Calu3 (cell line): ENCODE data around the gene ACTC1. TPM values are rescaled to one million over a fixed set of nuclear protein-coding genes. Genes with fewer than 3 reads are reported as not detected.

Experiments
- BruUV-seq: library from RNA; stranded (reverse); fragments of 400-500 nt; replicated peaks from 2 replicates; lab custom pipeline; 2021; lab: Mats Ljungman, UMichigan
- CTCF ChIA-PET: fragments of 300-600 bp; sonication (Branson Sonifier 250); formaldehyde crosslinking; loops from one replicate; lab custom pipeline; 2022; ENCODE audit warnings: antibody characterized with exemption; lab: Charles Lee
- DNase-seq: peaks from one replicate; pipeline ENCODE4 v3.0.0; 2022
- H3K27ac Mint-ChIP-seq: one replicate; pipeline ENCODE4 v1.8.0; 2022; ENCODE audit warnings: mixed read lengths; ENCODE audit not compliant: unreplicated experiment
- H3K27me3 Mint-ChIP-seq: one replicate; pipeline ENCODE4 v1.8.0; 2022; ENCODE audit warnings: mixed read lengths; ENCODE audit not compliant: unreplicated experiment
- H3K36me3 Mint-ChIP-seq: one replicate; pipeline ENCODE4 v1.8.0; 2022; ENCODE audit warnings: mild to moderate bottlenecking, moderate library complexity, mixed read lengths; ENCODE audit not compliant: insufficient read depth, unreplicated experiment
- H3K4me1 Mint-ChIP-seq: one replicate; pipeline ENCODE4 v1.8.0; 2022; ENCODE audit warnings: mild to moderate bottlenecking, low read depth, mixed read lengths; ENCODE audit not compliant: unreplicated experiment
- H3K4me3 Mint-ChIP-seq: one replicate; pipeline ENCODE4 v1.8.0; 2022; ENCODE audit warnings: mild to moderate bottlenecking, low read depth, moderate library complexity, mixed read lengths; ENCODE audit not compliant: unreplicated experiment
- H3K9me3 Mint-ChIP-seq: one replicate; pipeline ENCODE4 v1.8.0; 2022; ENCODE audit warnings: low read depth, mixed read lengths; ENCODE audit not compliant: unreplicated experiment
- intact Hi-C: fragments of 100-400 bp; cut with micrococcal nuclease; formaldehyde crosslinking; loops from one replicate; pipeline ENCODE4 v1.10.0; 2022; ENCODE audit not compliant: unreplicated experiment
- total RNA-seq: library from RNA; stranded (reverse); gene quantifications from 2 replicates; pipeline ENCODE4 v1.2.3, GENCODE V29; 2022
- TF ChIP-seq, protein P1 (sequence below): fragments of 200-600 bp; IDR thresholded peaks from one replicate; pipeline ENCODE4 v1.8.0; 2022; ENCODE audit warnings: antibody characterized with exemption; ENCODE audit not compliant: unreplicated experiment

The ACTC1 gene
- total RNA-seq, 1 experiment from 2014 or later: not detected

DNA sequence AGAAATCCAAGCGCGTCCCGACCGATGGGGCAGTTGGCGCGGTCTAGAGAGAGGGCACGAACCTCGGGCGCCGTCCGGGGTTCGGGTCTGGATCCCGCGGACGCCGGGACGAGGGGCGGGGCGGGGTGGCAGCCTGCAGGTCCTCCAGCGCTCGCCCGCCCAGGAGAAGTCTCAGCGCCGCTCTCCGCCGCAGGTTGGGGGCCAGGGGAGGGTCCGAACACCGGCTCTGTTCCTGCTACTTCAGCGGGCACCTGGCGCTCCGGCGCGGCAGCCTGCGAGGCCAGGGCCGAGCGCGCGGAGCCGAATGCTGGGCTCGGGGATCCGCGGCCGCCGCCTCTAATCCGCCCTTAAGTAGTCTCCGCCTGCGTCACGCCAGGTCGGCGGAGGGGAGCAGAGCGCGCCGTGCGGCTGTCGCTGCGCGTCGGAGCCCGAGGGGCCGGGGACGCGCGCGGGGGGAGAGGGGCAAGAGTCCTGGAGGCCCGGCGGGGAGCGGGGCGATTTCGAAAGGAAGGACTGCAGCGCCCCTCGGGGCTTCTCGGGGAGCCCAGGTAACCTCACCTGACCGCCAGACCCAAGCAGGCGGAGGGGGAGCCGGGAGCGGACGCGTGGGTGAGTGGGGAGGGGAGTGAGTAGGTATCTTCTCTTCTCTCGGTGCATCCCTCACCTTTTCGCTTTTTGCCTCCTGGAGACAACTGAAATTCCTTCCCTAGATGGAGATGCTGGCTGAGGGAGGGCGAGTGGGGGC lies 40.5 kb downstream of the ACTC1 start, which contains the start of gene GJD2:
GJD2 (minus strand) TSS at position 325 of the 745 bp plus-strand sequence. CDS start 510 bp downstream, outside the sequence.
- intact Hi-C loops: no loop called here
- no peaks in the 10 kb centered on the region for H3K4me1 Mint-ChIP-seq
- BruUV-seq: no TSS peak
- no peaks in the 10 kb centered on the region for H3K9me3 Mint-ChIP-seq
- H3K4me3 Mint-ChIP-seq: no peak within 1 kb of the TSS
- no peak within 1 kb of the TSS for H3K27ac Mint-ChIP-seq
- peaks cover 6% of the 10 kb centered on the region for H3K27me3 Mint-ChIP-seq
- DNase-seq: no peak
- CTCF ChIA-PET: no interaction called here
- TF ChIP-seq, protein P1, sequence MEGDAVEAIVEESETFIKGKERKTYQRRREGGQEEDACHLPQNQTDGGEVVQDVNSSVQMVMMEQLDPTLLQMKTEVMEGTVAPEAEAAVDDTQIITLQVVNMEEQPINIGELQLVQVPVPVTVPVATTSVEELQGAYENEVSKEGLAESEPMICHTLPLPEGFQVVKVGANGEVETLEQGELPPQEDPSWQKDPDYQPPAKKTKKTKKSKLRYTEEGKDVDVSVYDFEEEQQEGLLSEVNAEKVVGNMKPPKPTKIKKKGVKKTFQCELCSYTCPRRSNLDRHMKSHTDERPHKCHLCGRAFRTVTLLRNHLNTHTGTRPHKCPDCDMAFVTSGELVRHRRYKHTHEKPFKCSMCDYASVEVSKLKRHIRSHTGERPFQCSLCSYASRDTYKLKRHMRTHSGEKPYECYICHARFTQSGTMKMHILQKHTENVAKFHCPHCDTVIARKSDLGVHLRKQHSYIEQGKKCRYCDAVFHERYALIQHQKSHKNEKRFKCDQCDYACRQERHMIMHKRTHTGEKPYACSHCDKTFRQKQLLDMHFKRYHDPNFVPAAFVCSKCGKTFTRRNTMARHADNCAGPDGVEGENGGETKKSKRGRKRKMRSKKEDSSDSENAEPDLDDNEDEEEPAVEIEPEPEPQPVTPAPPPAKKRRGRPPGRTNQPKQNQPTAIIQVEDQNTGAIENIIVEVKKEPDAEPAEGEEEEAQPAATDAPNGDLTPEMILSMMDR: no peak
- no peaks in the 10 kb centered on the region for H3K36me3 Mint-ChIP-seq

DNA sequence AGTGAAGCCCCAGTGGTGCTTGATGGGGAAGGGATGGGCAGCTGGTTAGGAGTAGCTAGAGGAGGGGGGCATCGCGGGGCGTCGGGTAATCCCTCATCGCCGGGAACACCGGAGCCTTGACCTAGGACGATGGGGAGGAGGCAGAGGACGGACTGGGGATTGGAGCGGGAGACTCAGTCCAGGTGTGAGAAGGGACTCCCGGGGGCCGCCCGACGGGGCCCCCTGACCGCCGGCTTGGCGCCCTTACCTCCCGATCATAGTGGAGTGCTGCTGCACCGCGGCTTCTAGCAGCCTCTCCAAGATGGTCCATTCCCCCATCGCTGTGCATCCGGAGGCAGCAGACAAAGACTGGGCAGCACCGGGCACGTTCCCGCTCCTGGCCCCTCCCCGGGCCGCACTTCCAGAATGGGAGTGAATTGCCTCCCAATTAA lies 41.2 kb downstream of the ACTC1 start:
- TF ChIP-seq, protein P1: no peak
- no peaks in the 10 kb centered on the region for H3K36me3 Mint-ChIP-seq

DNA sequence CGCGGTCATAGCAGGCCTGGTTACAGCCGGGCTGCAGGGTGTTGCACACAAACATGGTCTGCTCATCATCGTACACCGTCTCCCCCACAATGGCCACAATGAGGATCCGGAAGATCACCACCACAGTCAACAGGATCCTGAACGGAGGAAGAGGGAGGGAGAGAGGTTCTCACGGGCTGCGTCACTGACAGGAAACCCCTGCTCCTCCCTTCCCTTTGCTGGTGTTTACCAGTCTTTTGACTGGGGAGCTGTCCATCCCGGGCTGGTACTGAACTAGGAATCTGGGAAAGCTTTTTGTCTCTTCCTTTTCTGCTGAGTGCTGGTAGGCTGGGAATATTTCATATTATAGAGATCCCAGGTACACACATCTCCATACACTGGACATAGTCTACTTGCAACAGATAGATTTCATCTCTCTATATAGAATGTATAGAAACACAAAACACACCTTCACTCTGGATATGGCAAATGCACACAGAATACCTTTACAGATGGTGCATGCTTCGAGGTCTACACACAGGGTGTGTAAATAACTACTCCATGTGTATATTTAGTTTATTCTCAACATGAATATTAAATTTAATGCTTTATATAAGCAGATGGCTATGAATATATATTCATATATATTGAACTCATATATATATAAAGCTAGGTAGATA lies 42.0 kb downstream of the ACTC1 start:
- BruUV-seq: no TSS peak

More for the DNA sequence above, 41.2 kb downstream of the ACTC1 start:
- Mint-ChIP-seq H3K9me3 (no peaks in the 10 kb centered on the region), H3K27me3 (peaks cover 13% of the 10 kb centered on the region), H3K27ac (no peak overlapping the region), H3K4me3 (no peak overlapping the region), H3K4me1 (no peaks in the 10 kb centered on the region)
- BruUV-seq: no TSS peak
- DNase-seq: no peak
- intact Hi-C loops: no loop called here
- CTCF ChIA-PET: no interaction called here

DNA sequence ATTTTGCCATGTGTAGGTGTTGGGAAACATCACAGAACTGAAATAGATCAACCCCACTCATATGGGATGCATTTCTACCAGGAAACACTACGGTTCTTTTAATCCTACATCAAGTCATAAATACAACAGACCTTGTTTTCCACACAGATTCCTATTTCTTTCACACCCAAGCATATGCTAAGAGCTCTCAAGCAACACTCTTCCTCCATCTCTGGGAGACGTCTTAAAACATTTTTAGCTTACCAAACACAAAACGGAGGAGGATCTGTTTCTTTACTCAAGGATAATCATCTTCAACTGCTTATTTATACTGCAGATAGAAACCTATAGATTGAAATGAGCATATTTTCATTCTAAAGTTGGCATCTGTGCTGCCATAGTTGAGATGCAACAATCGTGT lies 45.7 kb downstream of the ACTC1 start:
- no peak for DNase-seq
- no peak overlapping the region for H3K4me3 Mint-ChIP-seq
- H3K27ac Mint-ChIP-seq: no peak overlapping the region
- TF ChIP-seq, protein P1: no peak
- H3K9me3 Mint-ChIP-seq: no peaks in the 10 kb centered on the region
- CTCF ChIA-PET: no interaction called here
- BruUV-seq: no TSS peak
- H3K36me3 Mint-ChIP-seq: no peaks in the 10 kb centered on the region
- intact Hi-C loops: no loop called here
- H3K4me1 Mint-ChIP-seq: no peaks in the 10 kb centered on the region
- H3K27me3 Mint-ChIP-seq: peaks cover 38% of the 10 kb centered on the region

More for the DNA sequence above, 42.0 kb downstream of the ACTC1 start:
- peaks cover 21% of the 10 kb centered on the region for H3K27me3 Mint-ChIP-seq
- H3K36me3 Mint-ChIP-seq: no peaks in the 10 kb centered on the region
- TF ChIP-seq, protein P1: no peak
- H3K27ac Mint-ChIP-seq: no peak overlapping the region
- intact Hi-C loops: no loop called here
- H3K4me3 Mint-ChIP-seq: no peak overlapping the region
- no peaks in the 10 kb centered on the region for H3K4me1 Mint-ChIP-seq
- no peak for DNase-seq
- CTCF ChIA-PET: no interaction called here
- no peaks in the 10 kb centered on the region for H3K9me3 Mint-ChIP-seq

Other genes starting within 250 kb of the ACTC1 start
- gene GOLGA8B, start 211.9 kb downstream of the ACTC1 start, total RNA-seq: 72.5 and 74.9 TPM in 2 replicates
- gene GJD2, start 40.6 kb downstream of the ACTC1 start, total RNA-seq: not detected in 2 replicates
- gene AQR, start 174.2 kb upstream of the ACTC1 start, total RNA-seq: 14.7 and 15.8 TPM in 2 replicates
- gene ZNF770, start 192.7 kb upstream of the ACTC1 start, total RNA-seq: 12.8 and 14.0 TPM in 2 replicates